GM12878 (cell line): ENCODE measurements around the gene GLRX5. TPM values are rescaled to one million over a fixed set of nuclear protein-coding genes. Genes with fewer than 3 reads are reported as not detected.

Experiments
- BHLHE40 ChIP-seq, 2 experiments: fragments of 450-650 bp in 1 of 2; IDR thresholded peaks; 2 replicates each; pipeline ENCODE4 v1.6.1; 2011 to 2017; ENCODE audit warnings: low read depth in 2 of 2, borderline replicate concordance in 1 of 2, improper control_type of control experiment in 1 of 2, low read length in 1 of 2, mild to moderate bottlenecking in 1 of 2
- BRCA1 ChIP-seq: IDR thresholded peaks from 2 replicates; pipeline ENCODE4 v1.6.1; 2011; ENCODE audit warnings: low read depth, low read length, improper control_type of control experiment
- CEBPB ChIP-seq, 2 experiments: fragments of 150-350 bp in 1 of 2; IDR thresholded peaks; 2 replicates each; pipeline ENCODE4 v1.6.1; 2012 to 2014; ENCODE audit warnings: low read depth in 2 of 2, low read length in 2 of 2, borderline replicate concordance in 1 of 2, inconsistent platforms in 1 of 2
- CTCF ChIP-seq, 3 experiments: IDR thresholded peaks in 2 of 3; conservative IDR thresholded peaks in 1 of 3; 2 replicates each; pipeline ENCODE4 v1.5.1; 2011; ENCODE audit warnings: low read depth in 3 of 3, low read length in 3 of 3, mild to moderate bottlenecking in 3 of 3, control low read depth in 2 of 3, moderate library complexity in 2 of 3, inconsistent platforms in 1 of 3, mixed read lengths in 1 of 3; ENCODE audit not compliant: control insufficient read depth in 2 of 3, insufficient read depth in 1 of 3; ENCODE audit errors: extremely low read depth in 1 of 3
- E4F1 ChIP-seq: fragments of 450-650 bp; IDR thresholded peaks from 2 replicates; pipeline ENCODE4 v1.6.1; 2018; ENCODE audit warnings: borderline replicate concordance, mild to moderate bottlenecking; ENCODE audit not compliant: partially characterized antibody
- FOS ChIP-seq: IDR thresholded peaks from 3 replicates; pipeline ENCODE4 v1.6.1; 2011; ENCODE audit warnings: borderline replicate concordance; ENCODE audit not compliant: insufficient read length; ENCODE audit errors: extremely low read depth
- FOXM1 ChIP-seq: IDR thresholded peaks from 2 replicates; pipeline ENCODE4 v1.6.1; 2012; ENCODE audit warnings: low read depth, mild to moderate bottlenecking, inconsistent platforms, low read length, moderate library complexity
- HDAC2 ChIP-seq: fragments of 200-600 bp; sonication (generic); IDR thresholded peaks from 2 replicates; pipeline ENCODE4 v1.6.1; 2017
- HSF1 ChIP-seq: fragments of 150-350 bp; IDR thresholded peaks from 2 replicates; pipeline ENCODE4 v1.6.1; 2014; ENCODE audit warnings: mild to moderate bottlenecking, low read depth, low read length
- IRF4 ChIP-seq: IDR thresholded peaks from 2 replicates; pipeline ENCODE4 v1.6.1; 2011; ENCODE audit warnings: low read depth, low read length
- JUNB ChIP-seq: IDR thresholded peaks from 2 replicates; pipeline ENCODE4 v1.6.1; 2016; ENCODE audit warnings: antibody characterized with exemption, mild to moderate bottlenecking
- PAX5 ChIP-seq: IDR thresholded peaks from 2 replicates; pipeline ENCODE4 v1.6.1; 2011; ENCODE audit warnings: low read depth, low read length, borderline replicate concordance
- PBX3 ChIP-seq: IDR thresholded peaks from 2 replicates; pipeline ENCODE4 v1.6.1; 2011; ENCODE audit warnings: mild to moderate bottlenecking, low read depth, low read length, moderate library complexity; ENCODE audit not compliant: insufficient replicate concordance
- POLR2A ChIP-seq: IDR thresholded peaks from 2 replicates; pipeline ENCODE4 v1.6.1; 2011; ENCODE audit warnings: low read depth, mild to moderate bottlenecking, low read length
- SKIL ChIP-seq: fragments of 450-650 bp; IDR thresholded peaks from 2 replicates; pipeline ENCODE4 v1.6.1; 2017; ENCODE audit warnings: mild to moderate bottlenecking, low read depth, inconsistent platforms; ENCODE audit not compliant: poor library complexity, severe bottlenecking
- SMC3 ChIP-seq: IDR thresholded peaks from 2 replicates; pipeline ENCODE4 v1.6.1; 2011; ENCODE audit warnings: low read length, improper control_type of control experiment, borderline replicate concordance
- SUPT20H ChIP-seq: IDR thresholded peaks from 2 replicates; pipeline ENCODE4 v1.6.1; 2011; ENCODE audit warnings: low read depth, mild to moderate bottlenecking, low read length, moderate library complexity, borderline replicate concordance; ENCODE audit not compliant: control insufficient read depth
- TCF3 ChIP-seq: IDR thresholded peaks from 2 replicates; pipeline ENCODE4 v1.6.1; 2012; ENCODE audit warnings: low read depth, mild to moderate bottlenecking, low read length, borderline replicate concordance; ENCODE audit not compliant: insufficient read depth
- TCF7 ChIP-seq: IDR thresholded peaks from 2 replicates; pipeline ENCODE4 v1.6.1; 2014; ENCODE audit warnings: antibody characterized with exemption, borderline replicate concordance
- WRNIP1 ChIP-seq: IDR thresholded peaks from 2 replicates; pipeline ENCODE4 v1.6.1; 2011; ENCODE audit warnings: low read depth, low read length, improper control_type of control experiment, borderline replicate concordance
- YY1 ChIP-seq: IDR thresholded peaks from 2 replicates; pipeline ENCODE4 v1.6.1; 2011; ENCODE audit warnings: low read depth, mild to moderate bottlenecking, low read length
- polyA plus RNA-seq, 11 experiments: library from polyadenylated mRNA; depleted of rRNA in 4 of 11; unstranded in 6 of 11; stranded (reverse) in 5 of 11; fragments of >200 nt; fragmentation: Nextera tagmentation in 4 of 11; fragmentation: Illumina TruSeq in 1 of 11; extraction: Ambion mirVana in 4 of 11; extraction: Trizol in 1 of 11; gene quantifications; 1 replicate in 1 of 11; 2 replicates in 10 of 11; pipeline versions ENCODE4 v1.2.1 to v1.2.3, GENCODE V29; 2011 to 2016; ENCODE audit warnings: inconsistent platforms in 2 of 11, missing spikeins in 2 of 11, low read depth in 1 of 11
- total RNA-seq, 4 experiments: library from RNA; depleted of rRNA in 3 of 4; stranded (reverse); fragments of >200 nt in 3 of 4; fragmentation: Illumina TruSeq in 1 of 4; extraction: Trizol in 1 of 4; gene quantifications; 2 replicates each; pipeline versions ENCODE4 v1.2.1 to v1.2.3, GENCODE V29; 2013 to 2021

The GLRX5 gene
- total and polyA plus RNA-seq, 10 of the 15 experiments (the other 5 are each of a cell fraction or from before 2014, with no cell fraction given): 12.8 to 139 (median 55.4) TPM

GRCh38 chr14:95561001-95561412 is 26.2 kb downstream of the GLRX5 start (continued):
- TF ChIP-seq SKIL (peak; percentile 33), TCF7 (no peak), WRNIP1 (0 out of 2 replicates have a peak, but pooled peaks have one; percentile 64), IRF4 (0 out of 2 replicates have a peak, but pooled peaks have one; percentile 40), HDAC2 (no peak), SUPT20H (no peak), SMC3 (peak; percentile 100), CTCF (IDR thresholded peaks at IDR 0.05 in 2 of 3, conservative IDR thresholded peaks at IDR 0.05 in 1 of 3; ENCODE audit: control insufficient read depth in 2 of 3, extremely low read depth in 1 of 3, insufficient read depth in 1 of 3, low read depth in 3 of 3, low read length in 3 of 3) (peak; percentile 94 to 100 (median 99)), HSF1 (0 out of 2 replicates have a peak, but pooled peaks have one; percentile 49), PBX3 (peak; percentile 13), POLR2A (no peak), FOXM1 (peak; percentile 26; the same call in 1 of the 2 replicates), YY1 (peak; percentile 84), PAX5 (no peak), TCF3 (peak; percentile 95; the same call in 1 of the 2 replicates), JUNB (no peak), E4F1 (no peak), BRCA1 (no peak), FOS (no peak), BHLHE40 (IDR thresholded peaks at IDR 0.05; ENCODE audit: borderline replicate concordance in 1 of 2, low read depth in 2 of 2, low read length in 1 of 2) (0 out of 4 replicates have a peak, but pooled peaks of 1 of the 2 experiments have one; percentile 18), CEBPB (IDR thresholded peaks at IDR 0.05; ENCODE audit: borderline replicate concordance in 1 of 2, low read depth in 2 of 2, low read length in 2 of 2) (no peak)
